Measurements from ENCODE around the gene CBX8. TPM values are rescaled to one million over a fixed set of nuclear protein-coding genes. Genes with fewer than 3 reads are reported as not detected.

Gene CBX8
- total and polyA plus RNA-seq, 2 of the 13 experiments (the other 11 are each of a cell fraction or from before 2014, with no cell fraction given) = 0.34 to 12.6 TPM

DNA sequence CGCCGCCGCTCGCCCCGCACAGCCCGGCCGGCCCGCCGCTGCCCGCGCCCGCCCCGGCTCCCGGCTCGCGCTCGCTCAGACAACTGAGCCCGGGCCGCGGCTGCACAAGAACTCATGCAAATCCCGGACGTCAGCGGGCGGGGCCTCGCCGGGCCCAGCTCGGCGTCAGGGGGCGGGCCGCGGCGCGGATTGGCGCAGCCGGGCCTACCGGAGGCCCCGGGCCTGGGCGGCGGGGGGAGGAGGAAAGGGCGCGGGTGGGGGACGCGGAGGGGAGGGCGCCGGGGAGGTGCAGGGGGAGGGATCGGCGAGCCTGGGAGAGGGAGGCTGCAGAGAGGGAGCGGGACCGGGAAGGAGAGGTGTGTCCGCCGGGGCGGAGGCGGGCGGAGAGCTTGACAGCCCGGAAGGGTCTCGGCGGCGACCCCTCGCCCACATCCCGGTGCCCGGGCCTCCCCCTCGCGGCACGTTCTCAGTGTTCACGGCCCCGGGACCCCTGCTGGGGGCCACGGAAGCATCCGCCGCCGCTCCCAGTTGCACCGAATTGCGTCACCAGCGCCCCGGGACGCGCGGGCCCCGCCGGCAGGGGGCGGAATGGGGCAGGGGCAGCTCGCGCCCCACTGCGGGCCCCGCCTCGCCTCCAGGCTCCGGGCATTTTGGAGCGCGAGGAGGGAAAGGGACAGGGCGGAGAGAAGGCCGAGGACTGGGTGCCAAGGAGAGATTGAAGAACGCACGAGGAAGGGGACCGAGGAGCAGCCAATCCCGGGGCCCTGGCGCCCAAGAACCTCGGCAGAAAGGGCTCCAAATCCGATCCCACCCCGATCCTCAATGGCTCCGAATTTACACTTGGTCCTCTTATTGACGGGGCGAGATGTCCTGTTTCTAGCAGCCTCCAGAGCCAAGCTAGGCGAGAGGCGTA is 42.7 kb upstream of the CBX8 start, which contains the start of gene CBX4 (continued):
- TF ChIP-seq, protein P1, sequence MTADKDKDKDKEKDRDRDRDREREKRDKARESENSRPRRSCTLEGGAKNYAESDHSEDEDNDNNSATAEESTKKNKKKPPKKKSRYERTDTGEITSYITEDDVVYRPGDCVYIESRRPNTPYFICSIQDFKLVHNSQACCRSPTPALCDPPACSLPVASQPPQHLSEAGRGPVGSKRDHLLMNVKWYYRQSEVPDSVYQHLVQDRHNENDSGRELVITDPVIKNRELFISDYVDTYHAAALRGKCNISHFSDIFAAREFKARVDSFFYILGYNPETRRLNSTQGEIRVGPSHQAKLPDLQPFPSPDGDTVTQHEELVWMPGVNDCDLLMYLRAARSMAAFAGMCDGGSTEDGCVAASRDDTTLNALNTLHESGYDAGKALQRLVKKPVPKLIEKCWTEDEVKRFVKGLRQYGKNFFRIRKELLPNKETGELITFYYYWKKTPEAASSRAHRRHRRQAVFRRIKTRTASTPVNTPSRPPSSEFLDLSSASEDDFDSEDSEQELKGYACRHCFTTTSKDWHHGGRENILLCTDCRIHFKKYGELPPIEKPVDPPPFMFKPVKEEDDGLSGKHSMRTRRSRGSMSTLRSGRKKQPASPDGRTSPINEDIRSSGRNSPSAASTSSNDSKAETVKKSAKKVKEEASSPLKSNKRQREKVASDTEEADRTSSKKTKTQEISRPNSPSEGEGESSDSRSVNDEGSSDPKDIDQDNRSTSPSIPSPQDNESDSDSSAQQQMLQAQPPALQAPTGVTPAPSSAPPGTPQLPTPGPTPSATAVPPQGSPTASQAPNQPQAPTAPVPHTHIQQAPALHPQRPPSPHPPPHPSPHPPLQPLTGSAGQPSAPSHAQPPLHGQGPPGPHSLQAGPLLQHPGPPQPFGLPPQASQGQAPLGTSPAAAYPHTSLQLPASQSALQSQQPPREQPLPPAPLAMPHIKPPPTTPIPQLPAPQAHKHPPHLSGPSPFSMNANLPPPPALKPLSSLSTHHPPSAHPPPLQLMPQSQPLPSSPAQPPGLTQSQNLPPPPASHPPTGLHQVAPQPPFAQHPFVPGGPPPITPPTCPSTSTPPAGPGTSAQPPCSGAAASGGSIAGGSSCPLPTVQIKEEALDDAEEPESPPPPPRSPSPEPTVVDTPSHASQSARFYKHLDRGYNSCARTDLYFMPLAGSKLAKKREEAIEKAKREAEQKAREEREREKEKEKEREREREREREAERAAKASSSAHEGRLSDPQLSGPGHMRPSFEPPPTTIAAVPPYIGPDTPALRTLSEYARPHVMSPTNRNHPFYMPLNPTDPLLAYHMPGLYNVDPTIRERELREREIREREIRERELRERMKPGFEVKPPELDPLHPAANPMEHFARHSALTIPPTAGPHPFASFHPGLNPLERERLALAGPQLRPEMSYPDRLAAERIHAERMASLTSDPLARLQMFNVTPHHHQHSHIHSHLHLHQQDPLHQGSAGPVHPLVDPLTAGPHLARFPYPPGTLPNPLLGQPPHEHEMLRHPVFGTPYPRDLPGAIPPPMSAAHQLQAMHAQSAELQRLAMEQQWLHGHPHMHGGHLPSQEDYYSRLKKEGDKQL (CRISPR knock-in tag; IDR thresholded peaks at IDR 0.05; ENCODE audit: low read depth) = no peak
- TF ChIP-seq, protein P2, sequence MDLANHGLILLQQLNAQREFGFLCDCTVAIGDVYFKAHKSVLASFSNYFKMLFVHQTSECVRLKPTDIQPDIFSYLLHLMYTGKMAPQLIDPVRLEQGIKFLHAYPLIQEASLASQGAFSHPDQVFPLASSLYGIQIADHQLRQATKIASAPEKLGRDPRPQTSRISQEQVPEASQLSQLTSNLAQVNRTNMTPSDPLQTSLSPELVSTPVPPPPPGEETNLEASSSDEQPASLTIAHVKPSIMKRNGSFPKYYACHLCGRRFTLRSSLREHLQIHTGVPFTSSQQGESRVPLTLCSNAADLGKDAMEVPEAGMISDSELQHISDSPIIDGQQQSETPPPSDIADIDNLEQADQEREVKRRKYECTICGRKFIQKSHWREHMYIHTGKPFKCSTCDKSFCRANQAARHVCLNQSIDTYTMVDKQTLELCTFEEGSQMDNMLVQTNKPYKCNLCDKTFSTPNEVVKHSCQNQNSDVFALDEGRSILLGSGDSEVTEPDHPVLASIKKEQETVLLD (CRISPR knock-in tag; IDR thresholded peaks at IDR 0.05; ENCODE audit: low read depth) = peak; percentile 96
- no peak for TF ChIP-seq ZNF292 (CRISPR knock-in tag; IDR thresholded peaks at IDR 0.05; ENCODE audit: borderline replicate concordance, low read depth)
- no peak for TF ChIP-seq ZNF276 (CRISPR knock-in tag; IDR thresholded peaks at IDR 0.05; ENCODE audit: low read depth)
- TF ChIP-seq ZNF557 (CRISPR knock-in tag; IDR thresholded peaks at IDR 0.05) = 0 out of 2 replicates have a peak, but pooled peaks have one; percentile 28
- peak; percentile 83; the same call in 1 of the 2 replicates for TF ChIP-seq SETDB1 (CRISPR knock-in tag; IDR thresholded peaks at IDR 0.05; ENCODE audit: borderline replicate concordance)
- peak; percentile 55; the same call in 1 of the 2 replicates for TF ChIP-seq TMF1 (CRISPR knock-in tag; IDR thresholded peaks at IDR 0.05; ENCODE audit: low read depth)
- peak; percentile 84 for TF ChIP-seq ARNT2 (CRISPR knock-in tag; IDR thresholded peaks at IDR 0.05; ENCODE audit: low read depth)
- TF ChIP-seq JUND (CRISPR knock-in tag; IDR thresholded peaks at IDR 0.05) = peak; percentile 62
- peak; percentile 72; the same call in 1 of the 2 replicates for TF ChIP-seq ZNF558 (CRISPR knock-in tag; IDR thresholded peaks at IDR 0.05; ENCODE audit: borderline replicate concordance)
- TF ChIP-seq XRCC5 (optimal IDR thresholded peaks at IDR 0.05; ENCODE audit: low read length) = peak; percentile 91
- TF ChIP-seq, protein P3, sequence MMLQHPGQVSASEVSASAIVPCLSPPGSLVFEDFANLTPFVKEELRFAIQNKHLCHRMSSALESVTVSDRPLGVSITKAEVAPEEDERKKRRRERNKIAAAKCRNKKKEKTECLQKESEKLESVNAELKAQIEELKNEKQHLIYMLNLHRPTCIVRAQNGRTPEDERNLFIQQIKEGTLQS (CRISPR knock-in tag; IDR thresholded peaks at IDR 0.05) = peak; percentile 99
- TF ChIP-seq MZF1 (CRISPR knock-in tag; IDR thresholded peaks at IDR 0.05; ENCODE audit: borderline replicate concordance) = no peak; the same call in 1 of the 2 replicates
- TF ChIP-seq, protein P4, sequence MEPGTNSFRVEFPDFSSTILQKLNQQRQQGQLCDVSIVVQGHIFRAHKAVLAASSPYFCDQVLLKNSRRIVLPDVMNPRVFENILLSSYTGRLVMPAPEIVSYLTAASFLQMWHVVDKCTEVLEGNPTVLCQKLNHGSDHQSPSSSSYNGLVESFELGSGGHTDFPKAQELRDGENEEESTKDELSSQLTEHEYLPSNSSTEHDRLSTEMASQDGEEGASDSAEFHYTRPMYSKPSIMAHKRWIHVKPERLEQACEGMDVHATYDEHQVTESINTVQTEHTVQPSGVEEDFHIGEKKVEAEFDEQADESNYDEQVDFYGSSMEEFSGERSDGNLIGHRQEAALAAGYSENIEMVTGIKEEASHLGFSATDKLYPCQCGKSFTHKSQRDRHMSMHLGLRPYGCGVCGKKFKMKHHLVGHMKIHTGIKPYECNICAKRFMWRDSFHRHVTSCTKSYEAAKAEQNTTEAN (CRISPR knock-in tag; conservative IDR thresholded peaks at IDR 0.05) = peak; percentile 35; the same call in 1 of the 2 replicates
- peak; percentile 75; the same call in 1 of the 2 replicates for TF ChIP-seq MYC (CRISPR knock-in tag; IDR thresholded peaks at IDR 0.05; ENCODE audit: borderline replicate concordance)
- TF ChIP-seq CREB1 (IDR thresholded peaks at IDR 0.05) = peak; percentile 48
- TF ChIP-seq CREB1 (CRISPR knock-in tag; IDR thresholded peaks at IDR 0.05) = no peak

Data from HepG2 (cell line).